CD4-positive, alpha-beta T cell (primary cell): ENCODE data around the gene ARSK. TPM values are rescaled to one million over a fixed set of nuclear protein-coding genes. Genes with fewer than 3 reads are reported as not detected.

Source experiments
- ATAC-seq: fragments of 200-7000 bp; cut with Tn5 transposase; one replicate; pipeline ENCODE4 v1.10.0; 2022; ENCODE audit warnings: mild to moderate bottlenecking; ENCODE audit not compliant: poor library complexity
- CTCF ChIA-PET: fragments of 350-600 bp; sonication (Branson Sonifier 250); formaldehyde crosslinking; loops from one replicate; lab custom pipeline; 2021; ENCODE audit warnings: antibody characterized with exemption, inconsistent platforms; lab: Charles Lee
- POLR2A ChIA-PET: fragments of 350-600 bp; sonication (Branson Sonifier 250); formaldehyde crosslinking; loops from one replicate; lab custom pipeline; 2021; ENCODE audit warnings: antibody characterized with exemption, inconsistent platforms; lab: Charles Lee
- DNase-seq, 14 experiments: peaks; one replicate each; pipeline ENCODE4 v3.0.0-alpha.2; 2013 to 2020; ENCODE audit warnings: mixed read lengths in 2 of 14
- H3K27ac ChIP-seq, 2 donors: one replicate each; pipeline versions ENCODE4 v1.5.1 to v1.7.0; 2013; ENCODE audit warnings: low read length in 2 of 2, low read depth in 1 of 2, mild to moderate bottlenecking in 1 of 2
- H3K27me3 ChIP-seq, 2 experiments: 1 replicate in 1 of 2; 2 replicates in 1 of 2; pipeline versions ENCODE4 v1.6.1 to v1.7.0; 2013; ENCODE audit warnings: low read length in 2 of 2, control low read depth in 1 of 2, mild to moderate bottlenecking in 1 of 2, moderate library complexity in 1 of 2; ENCODE audit not compliant: insufficient read depth in 2 of 2, control insufficient read depth in 1 of 2
- H3K36me3 ChIP-seq: one replicate; pipeline ENCODE4 v1.6.1; 2013; ENCODE audit warnings: low read length, control low read depth; ENCODE audit not compliant: insufficient read depth
- H3K4me1 ChIP-seq: one replicate; pipeline ENCODE4 v1.6.1; 2013; ENCODE audit warnings: low read length, control low read depth; ENCODE audit not compliant: insufficient read depth
- H3K4me3 ChIP-seq: one replicate; pipeline ENCODE4 v1.5.1; 2013; ENCODE audit warnings: mild to moderate bottlenecking, low read length, moderate library complexity
- H3K9me3 ChIP-seq, 2 experiments: 1 replicate in 1 of 2; 2 replicates in 1 of 2; pipeline versions ENCODE4 v1.6.1 to v1.7.0; 2013; ENCODE audit warnings: low read length in 2 of 2, mild to moderate bottlenecking in 2 of 2, control low read depth in 1 of 2, moderate library complexity in 1 of 2; ENCODE audit not compliant: control insufficient read depth in 1 of 2, insufficient read depth in 1 of 2
- H3K27ac Mint-ChIP-seq: one replicate; pipeline ENCODE4 v1.8.0; 2020; ENCODE audit warnings: mixed read lengths
- H3K27me3 Mint-ChIP-seq: one replicate; pipeline ENCODE4 v1.8.0; 2021; ENCODE audit warnings: mixed read lengths
- H3K36me3 Mint-ChIP-seq: one replicate; pipeline ENCODE4 v1.8.0; 2021; ENCODE audit warnings: low read depth, mixed read lengths
- H3K4me1 Mint-ChIP-seq: one replicate; pipeline ENCODE4 v1.8.0; 2021; ENCODE audit warnings: low read depth, mixed read lengths
- H3K4me3 Mint-ChIP-seq: one replicate; pipeline ENCODE4 v1.8.0; 2020; ENCODE audit warnings: mild to moderate bottlenecking, mixed read lengths
- H3K9me3 Mint-ChIP-seq: one replicate; pipeline ENCODE4 v1.8.0; 2020; ENCODE audit warnings: mixed read lengths
- CTCF ChIP-seq: fragments of 200-600 bp; IDR thresholded peaks from one replicate; pipeline ENCODE4 v1.8.0; 2022; ENCODE audit warnings: antibody characterized with exemption, mild to moderate bottlenecking
- intact Hi-C, 2 experiments: fragments of 100-400 bp; cut with DNase I in 1 of 2; cut with micrococcal nuclease in 1 of 2; formaldehyde crosslinking; loops; one replicate each; pipeline versions ENCODE4 v1.15.1 to v1.9.0; 2023 to 2025; cut with DNase I, micrococcal nuclease
- total RNA-seq, 174 experiments: library from RNA in 2 of 174; stranded (reverse) in 2 of 174; gene quantifications; one replicate each; pipeline ENCODE4 v1.2.3 and lab custom pipeline; 2021 to 2026

The ARSK gene
- total RNA-seq, 2 experiments from 2014 or later = 2.2 to 2.7 TPM

GRCh38 chr5:95562282-95562681, 7.4 kb downstream of the ARSK start:
- Mint-ChIP-seq H3K36me3 (peaks cover 24% of the 10 kb centered on the region), H3K27me3 (no peaks in the 10 kb centered on the region), H3K27ac (no peak overlapping the region), H3K4me1 (peaks cover 18% of the 10 kb centered on the region), H3K4me3 (no peak overlapping the region), H3K9me3 (no peaks in the 10 kb centered on the region)
- Histone ChIP-seq H3K27ac (no peak overlapping the region), H3K4me1 (no peaks in the 10 kb centered on the region), H3K36me3 (peaks cover 12% of the 10 kb centered on the region), H3K4me3 (no peak overlapping the region), H3K27me3 (no peaks in the 10 kb centered on the region), H3K9me3 (no peaks in the 10 kb centered on the region)
- TF ChIP-seq CTCF = no peak
- DNase-seq (no peak), ATAC-seq (no peak)
- intact Hi-C loops = no loop called here
- POLR2A ChIA-PET = no interaction called here
- CTCF ChIA-PET = no interaction called here

DNA sequence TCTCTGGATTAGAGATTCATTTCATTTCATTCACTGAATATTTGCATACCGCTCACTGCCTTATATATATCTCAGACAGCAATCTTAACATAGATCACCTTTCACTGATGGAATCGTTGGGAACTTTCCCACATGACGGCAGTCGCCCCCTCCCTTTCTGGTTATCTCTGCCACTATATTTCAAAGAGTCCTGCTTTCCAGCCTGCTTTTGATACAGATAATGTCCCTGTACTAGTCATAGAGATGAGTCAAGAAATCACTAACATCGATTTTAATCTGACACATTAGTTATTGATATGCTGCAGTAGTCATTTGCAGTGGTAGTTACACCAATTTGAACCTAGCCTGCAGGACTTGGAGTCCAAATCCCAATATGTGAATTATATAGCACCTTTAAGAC, 8.5 kb downstream of the ARSK start:
- no peak for DNase-seq
- POLR2A ChIA-PET = interaction anchor here (0.6 to 2.5 kb wide), 2 partner anchors 8 to 86 kb away, joined by 3 to 9 read pairs; partner anchors contain the start of genes ARSK and SKIC3
- no peak overlapping the region for H3K27ac Mint-ChIP-seq

GRCh38 chr5:95564450-95564849, 9.5 kb downstream of the ARSK start:
- Mint-ChIP-seq H3K27ac (no peak overlapping the region), H3K9me3 (no peaks in the 10 kb centered on the region), H3K36me3 (peaks cover 39% of the 10 kb centered on the region), H3K4me3 (no peak overlapping the region), H3K4me1 (peaks cover 11% of the 10 kb centered on the region), H3K27me3 (no peaks in the 10 kb centered on the region)
- H3K27me3 ChIP-seq = no peaks in the 10 kb centered on the region
- CTCF ChIA-PET = interaction anchor here (0.7 kb wide), 1 partner anchor 58 kb away, joined by 3 read pairs; no protein-coding TSS in a partner anchor
- H3K4me1 ChIP-seq = no peaks in the 10 kb centered on the region
- no peak overlapping the region for H3K4me3 ChIP-seq
- intact Hi-C loops = no loop called here
- DNase-seq = no peak
- POLR2A ChIA-PET = interaction anchor here (2.5 kb wide), 1 partner anchor 9 kb away, joined by 9 read pairs; the partner anchor contains the start of genes ARSK and SKIC3
- H3K9me3 ChIP-seq = no peaks in the 10 kb centered on the region
- TF ChIP-seq CTCF = no peak
- no peak overlapping the region for H3K27ac ChIP-seq
- peaks cover 24% of the 10 kb centered on the region for H3K36me3 ChIP-seq
- no peak for ATAC-seq

More for the DNA sequence above, 8.5 kb downstream of the ARSK start:
- Mint-ChIP-seq H3K36me3 (peaks cover 29% of the 10 kb centered on the region), H3K9me3 (no peaks in the 10 kb centered on the region), H3K4me1 (peaks cover 13% of the 10 kb centered on the region), H3K27me3 (no peaks in the 10 kb centered on the region), H3K4me3 (no peak overlapping the region)
- Histone ChIP-seq H3K4me3 (no peak overlapping the region), H3K4me1 (no peaks in the 10 kb centered on the region), H3K27me3 (no peaks in the 10 kb centered on the region), H3K9me3 (no peaks in the 10 kb centered on the region), H3K36me3 (peaks cover 21% of the 10 kb centered on the region), H3K27ac (no peak overlapping the region)
- CTCF ChIA-PET = no interaction called here
- TF ChIP-seq CTCF = no peak
- intact Hi-C loops = no loop called here
- no peak for ATAC-seq
